Activated naive CD8-positive, alpha-beta T cell (primary cell): ENCODE data around the gene GUK1.
A peak's percentile ranks its signal among the peaks of the same experiment; 100 is the strongest.
"Not testable (repeated sequence)": the region's sequence is repeated elsewhere in the genome, so short reads cannot be mapped to it uniquely, and the experiment has no call there.

Experiments
- H3K27ac Mint-ChIP-seq: one replicate; pipeline ENCODE4 v1.8.0; 2021; ENCODE audit warnings: mixed read lengths
- H3K27me3 Mint-ChIP-seq: one replicate; pipeline ENCODE4 v1.8.0; 2021; ENCODE audit warnings: mixed read lengths
- H3K36me3 Mint-ChIP-seq: one replicate; pipeline ENCODE4 v1.8.0; 2021; ENCODE audit warnings: mixed read lengths
- H3K4me1 Mint-ChIP-seq: one replicate; pipeline ENCODE4 v1.8.0; 2021; ENCODE audit warnings: low read depth, mixed read lengths
- H3K4me3 Mint-ChIP-seq: one replicate; pipeline ENCODE4 v1.8.0; 2021; ENCODE audit warnings: mild to moderate bottlenecking, mixed read lengths
- H3K9me3 Mint-ChIP-seq: one replicate; pipeline ENCODE4 v1.8.0; 2021; ENCODE audit warnings: low read depth, mixed read lengths

GUK1 gene

DNA sequence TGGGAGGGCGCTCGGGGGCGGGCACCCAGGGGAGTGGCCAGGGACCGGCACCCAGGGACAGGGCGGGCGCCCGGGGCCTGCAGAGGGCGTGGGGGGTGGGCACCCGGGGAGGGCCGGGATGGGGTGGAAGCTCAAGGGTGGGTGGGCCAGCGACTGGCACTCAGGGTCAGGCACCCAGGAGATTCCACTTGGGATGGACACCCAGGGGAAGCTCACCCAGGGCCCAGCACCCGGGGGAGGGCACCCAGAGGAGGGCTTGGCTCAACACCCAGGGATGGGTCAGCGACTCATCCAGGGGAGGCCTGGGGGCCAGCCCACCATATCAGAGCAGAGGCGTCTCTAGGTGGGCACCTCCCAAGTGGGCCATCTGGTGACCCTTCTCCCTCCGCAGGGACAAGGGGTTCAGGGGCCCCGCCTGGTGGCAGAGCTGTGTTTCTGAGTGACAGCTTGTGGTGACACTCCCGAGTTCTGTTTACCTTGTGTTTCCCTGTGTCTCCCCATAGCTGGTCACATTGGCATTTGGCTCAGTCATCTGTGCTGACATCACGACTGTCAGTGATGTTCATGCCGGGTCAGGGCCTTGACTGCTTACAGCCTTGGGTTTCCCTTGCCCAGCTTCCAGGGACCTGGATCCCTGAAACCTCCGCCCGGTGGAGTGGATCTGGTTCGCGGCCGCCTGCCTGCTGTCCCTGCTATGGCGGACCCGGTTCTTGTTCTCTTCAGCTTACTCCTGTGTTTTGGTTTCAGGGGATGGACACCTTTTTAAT, 26.3 kb downstream of the GUK1 start:
- Mint-ChIP-seq H3K27me3 (no peaks in the 10 kb centered on the region), H3K4me1 (peaks cover 46% of the 10 kb centered on the region), H3K36me3 (no peaks in the 10 kb centered on the region), H3K9me3 (no peaks in the 10 kb centered on the region), H3K27ac (peak overlapping the region; percentile 78), H3K4me3 (peak overlapping the region; percentile 81)

DNA sequence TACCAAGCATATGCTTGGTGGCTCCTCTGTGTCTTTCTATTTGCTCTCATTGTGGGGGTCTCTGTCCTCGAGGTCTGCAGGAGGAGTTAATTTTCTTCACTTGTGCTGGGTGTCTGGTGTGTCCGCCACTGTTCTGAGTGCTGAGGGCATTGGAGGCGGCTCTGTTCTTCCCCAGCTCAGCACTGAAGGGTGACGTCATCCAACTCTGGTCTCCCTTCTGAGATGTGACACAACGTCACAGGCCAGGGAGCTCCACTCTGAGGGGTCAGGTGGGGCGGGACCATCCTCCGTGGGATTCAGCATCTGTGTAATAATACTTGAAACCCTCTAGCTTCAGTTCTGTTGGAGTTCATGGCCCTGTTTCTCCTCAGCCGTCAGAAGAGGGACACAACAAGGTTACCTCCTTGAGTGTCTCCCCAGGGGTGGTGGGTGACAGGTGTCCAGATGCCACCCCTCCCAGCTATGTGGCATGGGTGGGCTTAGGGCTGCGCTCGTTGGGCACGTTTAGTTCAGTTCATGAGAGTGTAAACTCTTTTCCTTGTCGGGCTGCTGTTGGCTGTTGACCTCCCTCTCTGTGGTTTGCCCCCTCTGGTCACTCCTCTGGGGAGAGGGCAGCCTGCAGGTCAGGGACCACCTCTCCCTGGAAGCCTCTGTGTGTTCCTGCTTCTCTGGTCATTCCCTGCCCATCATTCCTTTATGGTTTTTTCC, 28.6 kb downstream of the GUK1 start:
- Mint-ChIP-seq H3K9me3 (no peaks in the 10 kb centered on the region), H3K27me3 (no peaks in the 10 kb centered on the region), H3K4me1 (peaks cover 38% of the 10 kb centered on the region), H3K4me3 (no peak overlapping the region), H3K27ac (peak overlapping the region; percentile 41), H3K36me3 (no peaks in the 10 kb centered on the region)

DNA sequence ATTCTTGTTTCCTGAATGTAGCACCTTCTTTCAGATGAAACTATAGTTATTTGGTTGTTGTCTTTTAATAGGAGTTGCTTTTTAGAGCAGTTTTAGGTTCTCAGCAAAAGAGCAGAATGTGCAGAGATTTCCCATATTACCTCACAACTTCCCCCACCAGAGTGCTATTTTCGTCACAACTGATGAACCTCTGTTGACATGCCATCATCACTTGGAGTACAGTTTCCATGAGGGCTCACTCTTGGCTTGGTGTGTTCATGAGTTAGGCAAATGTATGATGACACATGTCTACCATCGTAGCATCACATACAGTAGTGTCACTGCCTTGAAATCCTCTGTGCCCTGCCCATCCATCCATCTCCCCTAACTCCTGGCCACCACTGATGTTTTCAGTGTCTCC, 29.3 kb downstream of the GUK1 start:
- no peaks in the 10 kb centered on the region for H3K36me3 Mint-ChIP-seq
- H3K9me3 Mint-ChIP-seq, result no peaks in the 10 kb centered on the region
- H3K27ac Mint-ChIP-seq, result peak overlapping the region; percentile 41
- peaks cover 32% of the 10 kb centered on the region for H3K4me1 Mint-ChIP-seq
- no peaks in the 10 kb centered on the region for H3K27me3 Mint-ChIP-seq
- H3K4me3 Mint-ChIP-seq, result no peak overlapping the region

DNA sequence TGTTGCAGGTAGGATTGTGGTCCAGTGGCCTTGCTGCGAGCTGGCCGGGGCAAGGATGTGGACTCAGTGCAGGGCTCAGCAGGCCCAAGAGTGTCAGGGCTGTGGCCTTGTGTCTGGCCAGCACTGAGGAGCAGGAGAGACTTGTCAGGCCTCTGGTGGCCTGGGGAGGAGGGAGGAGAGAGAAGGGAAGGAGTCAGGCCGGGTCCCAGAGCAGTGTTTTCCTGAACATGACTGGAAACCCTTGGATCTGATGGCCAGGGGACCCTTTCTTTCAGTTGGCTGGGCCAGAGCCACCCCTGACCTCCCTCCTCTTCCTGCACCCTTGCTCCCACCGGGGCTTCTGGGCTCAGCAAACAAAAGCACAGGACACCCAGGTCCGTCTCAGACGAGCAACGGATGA, 30.6 kb downstream of the GUK1 start:
- Mint-ChIP-seq H3K4me3 (no peak overlapping the region), H3K4me1 (peaks cover 23% of the 10 kb centered on the region), H3K36me3 (no peaks in the 10 kb centered on the region), H3K27me3 (no peaks in the 10 kb centered on the region), H3K9me3 (no peaks in the 10 kb centered on the region), H3K27ac (peak overlapping the region; percentile 28)

DNA sequence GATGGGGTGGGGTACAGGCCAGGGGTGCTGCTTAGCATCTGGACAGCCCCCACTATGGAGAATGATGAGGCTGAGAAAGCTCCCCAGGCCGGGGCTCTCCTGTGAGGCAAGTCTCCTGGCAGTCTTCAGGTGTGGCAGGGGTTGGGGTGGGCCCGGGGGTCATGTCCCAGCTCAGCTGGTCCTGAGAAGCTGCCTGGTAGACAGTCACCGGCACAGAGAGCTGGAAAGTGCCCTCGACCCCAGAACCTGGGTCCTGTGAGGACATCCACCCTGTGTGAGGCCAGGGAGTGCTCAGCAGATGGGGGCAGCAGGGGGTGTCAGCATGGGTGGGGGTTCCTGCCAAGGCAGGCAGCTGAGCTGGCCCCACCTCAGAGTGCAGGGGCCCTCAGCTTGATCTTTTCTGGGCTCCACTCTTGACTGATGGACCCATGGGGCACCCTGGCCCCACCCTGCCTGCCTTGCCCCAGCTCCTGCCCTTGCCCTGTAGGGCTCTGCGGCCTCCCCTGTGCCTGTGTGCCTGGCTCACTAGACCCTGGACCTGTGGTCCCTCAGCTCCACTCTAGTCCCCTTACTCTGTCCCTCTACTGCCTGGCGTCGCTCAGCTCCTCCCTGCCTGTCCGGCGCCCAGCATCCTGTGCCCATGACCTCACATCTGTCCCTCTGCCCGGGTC, 31.3 kb downstream of the GUK1 start:
- no peak overlapping the region for H3K4me3 Mint-ChIP-seq
- peaks cover 23% of the 10 kb centered on the region for H3K4me1 Mint-ChIP-seq
- H3K36me3 Mint-ChIP-seq, result no peaks in the 10 kb centered on the region
- no peak overlapping the region for H3K27ac Mint-ChIP-seq
- no peaks in the 10 kb centered on the region for H3K9me3 Mint-ChIP-seq
- H3K27me3 Mint-ChIP-seq, result no peaks in the 10 kb centered on the region

DNA sequence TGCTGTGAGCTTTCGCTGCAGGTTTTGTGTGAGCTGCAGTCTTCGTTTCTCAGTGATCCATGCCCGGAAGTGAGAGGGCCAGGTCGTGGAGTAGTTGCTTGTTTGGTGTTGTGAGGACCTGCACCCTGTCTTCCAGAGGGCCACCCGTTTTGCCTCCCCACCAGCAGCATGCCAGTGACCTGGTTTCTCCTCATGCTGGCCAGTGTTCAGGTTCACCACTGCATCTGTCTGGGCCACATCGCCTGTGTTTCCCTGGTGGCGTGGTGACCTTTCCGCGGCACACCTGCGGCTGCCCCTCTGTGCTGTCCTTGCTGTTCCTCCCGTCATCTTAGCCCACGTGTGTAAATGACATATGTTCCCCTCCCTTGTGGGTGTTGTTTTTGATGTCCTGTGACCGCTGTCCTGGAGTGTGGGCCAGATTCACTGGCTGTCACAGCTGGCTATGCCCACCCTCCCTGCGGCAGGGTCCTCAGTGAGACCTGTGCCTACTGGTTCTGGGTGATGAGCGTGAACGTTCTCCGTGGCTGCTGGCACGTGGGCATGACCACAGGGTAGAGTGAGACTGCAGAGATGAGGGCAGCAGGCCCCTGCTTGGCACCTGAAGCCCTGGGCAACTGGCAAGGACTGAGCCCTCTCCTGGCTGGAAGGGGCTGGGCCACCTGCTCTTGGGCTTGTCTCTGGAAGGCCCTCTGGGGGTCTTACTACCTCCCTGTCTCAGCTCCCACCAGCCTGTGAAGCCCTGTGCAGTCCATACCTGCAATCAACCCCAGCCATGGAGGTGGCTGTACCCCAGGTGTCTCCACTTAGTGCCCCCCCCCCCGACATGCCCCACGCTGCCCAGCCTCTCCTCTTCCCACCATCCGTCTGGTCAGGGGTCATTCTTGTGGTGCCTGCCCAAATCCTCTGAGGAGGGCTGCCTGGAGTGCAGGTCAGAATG, 32.8 kb downstream of the GUK1 start:
- H3K27ac Mint-ChIP-seq, result no peak overlapping the region

DNA sequence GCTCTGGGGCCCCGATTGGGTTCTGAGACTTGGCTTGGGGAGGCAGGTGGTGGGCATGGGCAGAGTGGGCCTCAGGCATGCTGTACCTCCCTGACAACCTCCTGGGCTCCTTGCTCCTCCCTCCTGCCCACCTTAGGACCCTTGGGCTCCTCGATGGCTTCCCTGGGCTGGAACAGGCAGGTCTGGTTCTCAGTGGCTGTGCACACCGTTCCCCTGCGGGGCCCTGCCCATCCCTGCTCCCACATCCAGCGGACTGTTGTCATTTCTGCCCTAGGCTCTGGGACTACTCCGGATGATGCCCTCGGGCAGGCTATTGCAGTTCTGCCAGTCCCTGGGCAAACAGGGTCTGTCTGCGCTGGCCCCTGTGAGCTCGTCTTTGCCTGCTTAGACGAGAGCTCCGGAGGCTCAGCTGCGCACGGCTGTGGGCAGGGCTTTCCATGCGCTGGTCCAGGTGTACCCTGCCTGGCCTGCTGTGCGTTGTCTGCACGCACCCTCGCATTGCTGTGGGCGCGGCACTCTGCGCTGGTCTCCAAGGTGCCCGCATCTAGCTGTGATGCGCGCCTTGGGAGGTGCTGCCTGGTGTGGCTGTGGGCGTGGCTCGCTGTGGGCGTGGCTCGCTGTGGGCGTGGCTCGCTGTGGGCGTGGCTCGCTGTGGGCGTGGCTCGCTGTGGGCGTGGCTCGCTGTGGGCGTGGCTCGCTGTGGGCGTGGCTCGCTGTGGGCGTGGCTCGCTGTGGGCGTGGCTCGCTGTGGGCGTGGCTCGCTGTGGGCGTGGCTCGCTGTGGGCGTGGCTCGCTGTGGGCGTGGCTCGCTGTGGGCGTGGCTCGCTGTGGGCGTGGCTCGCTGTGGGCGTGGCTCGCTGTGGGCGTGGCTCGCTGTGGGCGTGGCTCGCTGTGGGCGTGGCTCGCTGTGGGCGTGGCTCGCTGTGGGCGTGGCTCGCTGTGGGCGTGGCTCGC, 33.7 kb downstream of the GUK1 start:
- H3K36me3 Mint-ChIP-seq, H3K27ac Mint-ChIP-seq, H3K9me3 Mint-ChIP-seq, H3K27me3 Mint-ChIP-seq, H3K4me3 Mint-ChIP-seq: not testable (repeated sequence)
- peaks cover 11% of the 10 kb centered on the region for H3K4me1 Mint-ChIP-seq

More for the DNA sequence above, 32.8 kb downstream of the GUK1 start:
- H3K36me3 Mint-ChIP-seq, result no peaks in the 10 kb centered on the region
- no peaks in the 10 kb centered on the region for H3K9me3 Mint-ChIP-seq
- no peaks in the 10 kb centered on the region for H3K27me3 Mint-ChIP-seq
- peaks cover 14% of the 10 kb centered on the region for H3K4me1 Mint-ChIP-seq
- H3K4me3 Mint-ChIP-seq, result no peak overlapping the region

DNA sequence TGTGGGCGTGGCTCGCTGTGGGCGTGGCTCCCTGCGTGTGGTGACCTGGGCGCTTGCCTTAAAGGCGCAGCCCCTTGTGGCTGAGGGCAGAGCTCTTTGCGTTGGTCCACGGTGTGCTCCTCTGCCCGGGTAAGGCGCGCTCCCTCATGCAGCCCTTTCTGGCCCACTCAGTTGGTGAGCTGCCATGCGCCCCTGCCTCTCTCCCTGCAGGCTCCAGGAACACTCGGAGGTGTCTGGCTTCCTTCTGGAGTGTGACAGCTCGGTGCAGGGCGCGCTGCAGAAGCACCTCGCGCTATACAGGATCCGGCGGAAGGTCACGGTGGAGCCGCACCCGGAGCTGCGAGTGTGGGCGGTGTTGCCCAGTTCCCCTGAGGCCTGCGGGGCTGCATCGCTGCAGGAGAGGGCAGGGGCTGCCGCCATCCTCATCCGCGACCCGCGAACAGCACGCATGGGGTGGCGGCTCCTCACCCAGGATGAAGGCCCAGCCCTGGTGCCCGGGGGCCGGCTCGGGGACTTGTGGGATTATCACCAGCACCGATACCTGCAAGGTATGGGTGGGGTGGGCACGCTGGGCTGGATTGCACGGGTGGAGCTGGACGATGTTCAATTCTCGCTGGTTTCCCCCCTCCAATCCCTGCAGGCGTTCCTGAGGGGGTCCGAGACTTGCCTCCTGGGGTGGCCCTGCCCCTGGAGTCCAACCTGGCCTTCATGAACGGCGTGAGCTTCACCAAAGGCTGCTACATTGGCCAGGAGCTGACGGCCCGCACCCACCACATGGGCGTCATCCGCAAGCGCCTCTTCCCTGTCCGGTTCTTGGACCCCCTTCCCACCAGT, 34.6 kb downstream of the GUK1 start:
- H3K27ac Mint-ChIP-seq, result no peak overlapping the region
- no peaks in the 10 kb centered on the region for H3K36me3 Mint-ChIP-seq
- no peaks in the 10 kb centered on the region for H3K27me3 Mint-ChIP-seq
- H3K4me3 Mint-ChIP-seq, result no peak overlapping the region
- H3K9me3 Mint-ChIP-seq, result no peaks in the 10 kb centered on the region
- peaks cover 11% of the 10 kb centered on the region for H3K4me1 Mint-ChIP-seq

DNA sequence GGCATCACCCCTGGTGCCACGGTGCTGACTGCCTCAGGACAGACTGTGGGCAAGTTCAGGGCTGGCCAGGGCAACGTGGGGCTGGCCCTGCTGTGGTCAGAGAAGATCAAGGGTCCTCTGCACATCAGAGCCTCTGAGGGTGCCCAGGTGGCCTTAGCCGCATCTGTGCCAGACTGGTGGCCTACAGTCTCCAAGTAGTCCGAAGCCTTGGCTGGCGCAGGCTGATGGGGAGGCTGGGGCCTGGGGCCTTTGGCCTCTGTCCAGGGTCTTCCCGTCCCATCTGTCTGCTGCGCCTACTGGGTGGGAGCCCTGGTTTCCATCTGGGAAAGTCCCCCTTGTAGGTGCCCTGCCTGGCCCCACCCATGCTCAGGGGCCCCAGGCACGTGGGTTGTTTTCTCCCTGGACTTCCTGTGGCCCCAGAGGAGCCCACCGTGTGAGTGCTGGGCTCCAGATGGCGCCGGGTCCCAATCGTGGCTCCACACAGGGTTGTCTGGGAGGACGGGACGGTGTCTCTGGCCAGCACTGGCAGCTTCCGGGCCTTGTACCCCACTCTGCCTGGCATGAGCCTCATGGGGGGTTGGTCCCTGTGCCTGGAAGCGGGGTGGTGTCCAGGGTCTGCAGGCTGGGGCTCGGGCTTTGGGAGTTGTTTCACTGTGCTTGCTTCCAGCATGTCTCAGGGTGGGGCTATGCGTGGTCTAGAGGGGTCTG, 35.4 kb downstream of the GUK1 start:
- Mint-ChIP-seq H3K9me3 (no peaks in the 10 kb centered on the region), H3K4me3 (no peak overlapping the region), H3K27ac (no peak overlapping the region), H3K27me3 (no peaks in the 10 kb centered on the region), H3K4me1 (peaks cover 10% of the 10 kb centered on the region), H3K36me3 (no peaks in the 10 kb centered on the region)

DNA sequence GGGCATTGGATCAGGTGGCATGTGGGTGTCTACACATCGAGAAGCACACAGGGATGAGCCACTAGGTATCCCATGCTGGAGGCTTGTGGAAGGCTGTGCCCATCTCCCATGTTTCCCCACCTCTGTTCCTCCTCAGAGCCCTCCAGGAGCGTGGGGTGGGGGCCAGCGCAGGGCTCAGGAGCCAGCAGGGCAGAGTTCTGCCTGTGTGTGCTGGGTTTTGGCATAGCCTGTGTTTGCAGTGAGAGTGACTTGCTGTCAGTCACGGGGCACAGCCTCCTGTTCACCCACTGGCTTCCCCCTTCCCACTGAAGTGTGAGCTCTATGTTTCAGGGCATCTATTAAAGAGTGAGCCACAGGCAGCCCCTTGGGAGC, 35.9 kb downstream of the GUK1 start:
- peaks cover 9% of the 10 kb centered on the region for H3K4me1 Mint-ChIP-seq
- no peak overlapping the region for H3K4me3 Mint-ChIP-seq
- no peaks in the 10 kb centered on the region for H3K36me3 Mint-ChIP-seq
- no peaks in the 10 kb centered on the region for H3K27me3 Mint-ChIP-seq
- H3K27ac Mint-ChIP-seq, result no peak overlapping the region
- H3K9me3 Mint-ChIP-seq, result no peaks in the 10 kb centered on the region

DNA sequence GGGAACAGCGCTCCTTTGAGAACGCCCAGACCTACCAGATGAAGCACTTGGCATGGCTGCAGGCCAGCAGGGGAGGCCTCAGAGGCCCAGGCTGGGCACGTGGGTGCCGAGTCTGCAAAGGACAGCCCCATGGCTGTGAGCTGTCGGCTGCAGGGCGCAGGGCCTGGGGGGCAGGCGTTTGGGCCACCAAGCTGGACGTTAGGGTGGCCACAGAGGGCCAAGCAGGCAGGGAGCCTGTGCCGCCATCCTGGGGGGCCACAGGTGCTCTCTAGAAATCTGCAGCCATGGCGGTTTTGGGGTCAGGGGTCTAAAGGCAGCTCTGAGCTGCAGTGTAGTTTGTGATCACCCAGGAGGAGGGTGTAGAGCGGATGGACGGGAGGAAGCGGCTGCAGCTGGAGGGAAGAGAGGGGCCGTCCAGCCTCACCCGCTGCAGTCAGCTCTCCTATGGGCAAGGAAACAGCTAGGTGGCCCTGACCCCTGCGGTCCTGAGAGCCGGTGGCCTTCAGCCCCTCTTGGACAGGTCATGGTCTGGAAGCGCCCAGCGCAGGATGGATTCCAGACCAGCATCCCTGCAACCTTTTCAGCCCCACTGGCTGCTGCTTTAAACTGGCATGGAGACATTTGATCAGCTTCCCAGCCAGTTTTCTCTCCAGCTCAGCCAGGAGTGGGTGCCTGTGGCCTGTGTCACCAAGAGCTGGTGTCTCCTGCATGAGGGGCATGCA, 36.5 kb downstream of the GUK1 start:
- H3K36me3 Mint-ChIP-seq, result no peaks in the 10 kb centered on the region
- no peak overlapping the region for H3K27ac Mint-ChIP-seq
- H3K4me1 Mint-ChIP-seq, result peaks cover 8% of the 10 kb centered on the region
- H3K9me3 Mint-ChIP-seq, result no peaks in the 10 kb centered on the region
- no peaks in the 10 kb centered on the region for H3K27me3 Mint-ChIP-seq
- H3K4me3 Mint-ChIP-seq, result no peak overlapping the region

DNA sequence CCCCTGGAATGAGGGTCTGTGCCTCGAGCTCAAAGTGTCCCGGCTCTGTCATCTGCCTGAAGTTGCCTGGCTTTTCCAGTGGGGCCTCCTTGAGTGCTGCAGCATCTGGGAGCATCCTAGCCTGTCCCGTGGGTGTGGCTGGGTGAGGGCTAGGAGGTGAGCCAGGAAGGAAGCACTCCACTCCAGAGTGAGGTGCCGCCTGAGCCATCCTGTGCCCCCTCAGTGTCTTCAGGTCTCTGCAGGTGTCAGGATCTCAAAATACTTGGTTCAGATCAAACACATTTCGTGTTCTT, 37.0 kb downstream of the GUK1 start:
- Mint-ChIP-seq H3K27ac (no peak overlapping the region), H3K27me3 (no peaks in the 10 kb centered on the region), H3K36me3 (no peaks in the 10 kb centered on the region), H3K9me3 (no peaks in the 10 kb centered on the region), H3K4me3 (no peak overlapping the region), H3K4me1 (peaks cover 8% of the 10 kb centered on the region)
